H1 (cell line): ENCODE data around the gene LTC4S. TPM values are rescaled to one million over a fixed set of nuclear protein-coding genes. Genes with fewer than 3 reads are reported as not detected.

ENCODE experiments used
- CTCF ChIA-PET: fragments of 300-600 bp; sonication (Branson Sonifier 250); formaldehyde crosslinking; loops from one replicate; lab custom pipeline; 2021; ENCODE audit not compliant: partially characterized antibody; lab: Charles Lee
- POLR2A ChIA-PET: fragments of 300-600 bp; sonication (Branson Sonifier 250); formaldehyde crosslinking; loops from one replicate; lab custom pipeline; 2021; ENCODE audit warnings: inconsistent platforms; ENCODE audit not compliant: partially characterized antibody; lab: Charles Lee
- DNase-seq, 2 experiments: peaks; one replicate each; pipeline versions ENCODE4 v3.0.0 to v3.0.0-alpha.2; 2010 to 2022; ENCODE audit warnings: low spot score in 2 of 2, low read depth in 1 of 2, mixed read lengths in 1 of 2
- FAIRE-seq: peaks from 2 replicates; lab custom pipeline; 2011; peaks lifted over from hg19 to GRCh38; lab: Jason Lieb, UNC
- H2AFZ ChIP-seq: 2 replicates; pipeline ENCODE4 v1.8.1; 2012; ENCODE audit warnings: low read length, inconsistent platforms
- H2AK5ac ChIP-seq: 2 replicates; pipeline ENCODE4 v1.6.1; 2013; ENCODE audit warnings: low read depth, low read length
- H2BK120ac ChIP-seq: replicated peaks from 2 replicates; pipeline ENCODE3; 2013; ENCODE audit warnings: low read depth, low read length, inconsistent platforms
- H2BK12ac ChIP-seq: 2 replicates; pipeline ENCODE4 v1.6.1; 2013; ENCODE audit warnings: low read depth, low read length
- H2BK15ac ChIP-seq: 2 replicates; pipeline ENCODE4 v1.6.1; 2013; ENCODE audit warnings: low read length
- H2BK20ac ChIP-seq: 2 replicates; pipeline ENCODE4 v1.6.1; 2013; ENCODE audit warnings: low read length
- H2BK5ac ChIP-seq: 2 replicates; pipeline ENCODE4 v1.6.1; 2013; ENCODE audit warnings: low read depth, low read length
- H3K14ac ChIP-seq: 2 replicates; pipeline ENCODE4 v1.6.1; 2013; ENCODE audit warnings: inconsistent platforms; ENCODE audit not compliant: insufficient read length
- H3K18ac ChIP-seq: 2 replicates; pipeline ENCODE4 v1.6.1; 2013; ENCODE audit warnings: low read length; ENCODE audit errors: extremely low read depth
- H3K23ac ChIP-seq: 2 replicates; pipeline ENCODE4 v1.6.1; 2013; ENCODE audit warnings: inconsistent platforms; ENCODE audit not compliant: insufficient read length
- H3K23me2 ChIP-seq: 2 replicates; pipeline ENCODE4 v1.6.1; 2013; ENCODE audit warnings: low read depth, low read length
- H3K27ac ChIP-seq: 2 replicates; pipeline ENCODE4 v1.6.1; 2011; ENCODE audit warnings: low read depth, low read length, inconsistent platforms
- H3K27me3 ChIP-seq, 4 experiments: replicated peaks in 1 of 4; 1 replicate in 1 of 4; 2 replicates in 3 of 4; pipeline versions ENCODE4 v1.6.1 to v1.8.1; 2011 to 2013; ENCODE audit warnings: low read length in 3 of 4, mild to moderate bottlenecking in 3 of 4, inconsistent platforms in 2 of 4, mixed read lengths in 2 of 4, moderate library complexity in 1 of 4; ENCODE audit not compliant: control insufficient read depth in 3 of 4, insufficient read depth in 3 of 4; ENCODE audit errors: extremely low read depth in 1 of 4
- H3K36me3 ChIP-seq, 4 experiments: 2 replicates each; pipeline versions ENCODE4 v1.6.1 to v1.8.1; 2011 to 2013; ENCODE audit warnings: mild to moderate bottlenecking in 4 of 4, low read length in 3 of 4, moderate library complexity in 2 of 4, control low read depth in 1 of 4, inconsistent platforms in 1 of 4; ENCODE audit not compliant: insufficient read depth in 4 of 4, control insufficient read depth in 2 of 4
- H3K4ac ChIP-seq: replicated peaks from 2 replicates; pipeline ENCODE3; 2013; ENCODE audit warnings: low read length, low read depth, mixed read lengths, inconsistent platforms; ENCODE audit not compliant: insufficient read length
- H3K4me1 ChIP-seq, 4 experiments: replicated peaks in 1 of 4; 1 replicate in 1 of 4; 2 replicates in 3 of 4; pipeline versions ENCODE4 v1.6.1 to v1.8.1; 2011 to 2013; ENCODE audit warnings: low read length in 3 of 4, inconsistent platforms in 2 of 4, mixed read lengths in 1 of 4; ENCODE audit not compliant: insufficient read depth in 4 of 4, control insufficient read depth in 3 of 4
- H3K4me2 ChIP-seq, 2 experiments: 2 replicates each; pipeline versions ENCODE4 v1.6.1 to v1.8.1; 2011 to 2013; ENCODE audit warnings: low read depth in 2 of 2, low read length in 2 of 2, control low read depth in 1 of 2, inconsistent platforms in 1 of 2, mild to moderate bottlenecking in 1 of 2; ENCODE audit not compliant: insufficient read depth in 1 of 2
- H3K4me3 ChIP-seq, 4 experiments: fragments of 200-600, 300-600 bp in 1 of 4; sonication (generic), shearing (Covaris generic), sonication (Bioruptor Twin) in 1 of 4; 2 replicates each; pipeline versions ENCODE4 v1.5.1 to v1.8.1; 2011 to 2016; ENCODE audit warnings: low read length in 4 of 4, low read depth in 3 of 4, control low read depth in 2 of 4, inconsistent platforms in 2 of 4, mild to moderate bottlenecking in 2 of 4, mixed read lengths in 1 of 4, moderate library complexity in 1 of 4; ENCODE audit not compliant: insufficient read depth in 2 of 4; ENCODE audit errors: extremely low read depth in 1 of 4
- H3K56ac ChIP-seq: replicated peaks from 2 replicates; pipeline ENCODE3; 2013; ENCODE audit warnings: low read depth, mild to moderate bottlenecking, mixed read lengths, low read length, inconsistent platforms; ENCODE audit not compliant: insufficient read length
- H3K79me1 ChIP-seq: 2 replicates; pipeline ENCODE4 v1.6.1; 2013; ENCODE audit warnings: low read depth, low read length, control low read depth
- H3K79me2 ChIP-seq, 2 experiments: 2 replicates each; pipeline versions ENCODE4 v1.6.1 to v1.8.1; 2012 to 2013; ENCODE audit warnings: low read length in 2 of 2, mild to moderate bottlenecking in 2 of 2, inconsistent platforms in 1 of 2; ENCODE audit not compliant: insufficient read depth in 2 of 2, control insufficient read depth in 1 of 2
- H3K9ac ChIP-seq, 4 experiments: replicated peaks in 1 of 4; 1 replicate in 1 of 4; 2 replicates in 3 of 4; pipeline versions ENCODE4 v1.6.1 to v1.8.1; 2011 to 2013; ENCODE audit warnings: low read depth in 3 of 4, low read length in 3 of 4, control low read depth in 2 of 4, mild to moderate bottlenecking in 2 of 4, moderate library complexity in 2 of 4, inconsistent platforms in 1 of 4; ENCODE audit errors: extremely low read depth in 1 of 4
- H3K9me3 ChIP-seq, 2 experiments: 2 replicates each; pipeline versions ENCODE4 v1.6.1 to v1.8.1; 2012 to 2013; ENCODE audit warnings: mild to moderate bottlenecking in 2 of 2, moderate library complexity in 2 of 2, control low read depth in 1 of 2, inconsistent platforms in 1 of 2, low read depth in 1 of 2, low read length in 1 of 2, mixed read lengths in 1 of 2; ENCODE audit not compliant: insufficient read depth in 2 of 2
- H4K20me1 ChIP-seq, 2 experiments: replicated peaks in 1 of 2; 2 replicates each; pipeline versions ENCODE3 to v1.8.1; 2011 to 2013; ENCODE audit warnings: inconsistent platforms in 2 of 2, low read length in 2 of 2, mild to moderate bottlenecking in 1 of 2; ENCODE audit not compliant: insufficient read depth in 2 of 2, control insufficient read depth in 1 of 2
- H4K5ac ChIP-seq: 2 replicates; pipeline ENCODE4 v1.6.1; 2013; ENCODE audit warnings: low read length, low read depth, mixed read lengths, inconsistent platforms; ENCODE audit not compliant: insufficient read length
- H4K8ac ChIP-seq: 2 replicates; pipeline ENCODE4 v1.8.0; 2013; ENCODE audit warnings: mild to moderate bottlenecking, moderate library complexity, low read length, inconsistent platforms; ENCODE audit not compliant: insufficient read depth; ENCODE audit errors: extremely low read depth
- H4K91ac ChIP-seq: replicated peaks from 2 replicates; pipeline ENCODE3; 2013; ENCODE audit warnings: low read length, mixed read lengths, inconsistent platforms; ENCODE audit not compliant: insufficient read length
- ASH2L ChIP-seq: fragments of 200-600, 300-600 bp; sonication (generic); IDR thresholded peaks from one replicate; pipeline ENCODE4 v1.7.1; 2017; ENCODE audit warnings: low read length
- CTBP2 ChIP-seq: IDR thresholded peaks from 2 replicates; pipeline ENCODE4 v1.7.0; 2011; ENCODE audit warnings: borderline replicate concordance, mild to moderate bottlenecking, moderate library complexity, mixed read lengths, low read length; ENCODE audit not compliant: insufficient read depth, insufficient read length
- SP4 ChIP-seq: IDR thresholded peaks from 2 replicates; pipeline ENCODE4 v1.6.1; 2012; ENCODE audit warnings: low read length, inconsistent platforms
- TAF1 ChIP-seq: IDR thresholded peaks from 2 replicates; pipeline ENCODE4 v1.6.1; 2011; ENCODE audit warnings: mild to moderate bottlenecking, low read depth, low read length
- WGBS, 2 experiments: shearing (Covaris generic) in 1 of 2; methylation state at CpG; one replicate each; pipeline versions ENCODE4 v1.1.6 to v1.1.7; 2013 to 2015; ENCODE audit warnings: low lambda C conversion rate in 2 of 2, mixed read lengths in 2 of 2, inconsistent platforms in 1 of 2, low coverage in 1 of 2, missing lambda C conversion rate in 1 of 2; ENCODE audit not compliant: insufficient replicate concordance in 2 of 2, insufficient coverage in 1 of 2, insufficient read length in 1 of 2; ENCODE audit errors: extremely low coverage in 1 of 2, missing lambda C conversion rate in 1 of 2; 5-methylcytosine and 5-hydroxymethylcytosine counted together
- polyA plus RNA-seq, 7 experiments: library from polyadenylated mRNA; depleted of rRNA in 3 of 7; stranded (reverse) in 5 of 7; unstranded in 2 of 7; fragments of >200 nt in 5 of 7; fragments of 200-250 nt in 2 of 7; gene quantifications; 1 replicate in 5 of 7; 2 replicates in 1 of 7; 4 replicates in 1 of 7; pipeline versions ENCODE4 v1.2.1 to v1.2.3, GENCODE V29; 2011 to 2013; ENCODE audit warnings: missing spikeins in 2 of 7, mixed read lengths in 2 of 7
- total RNA-seq: library from RNA; stranded (reverse); fragmentation: NEBNext Ultra II Directional; extraction: Animal tissue kit (Norgen Biotek cat#: 25700); gene quantifications from 2 replicates; pipeline ENCODE4 v1.2.1, GENCODE V29; 2021

Gene LTC4S
- total and polyA plus RNA-seq, 2 of the 8 experiments (the other 6 are each of a cell fraction or from before 2014, with no cell fraction given) = 2.2 to 3.7 TPM

DNA sequence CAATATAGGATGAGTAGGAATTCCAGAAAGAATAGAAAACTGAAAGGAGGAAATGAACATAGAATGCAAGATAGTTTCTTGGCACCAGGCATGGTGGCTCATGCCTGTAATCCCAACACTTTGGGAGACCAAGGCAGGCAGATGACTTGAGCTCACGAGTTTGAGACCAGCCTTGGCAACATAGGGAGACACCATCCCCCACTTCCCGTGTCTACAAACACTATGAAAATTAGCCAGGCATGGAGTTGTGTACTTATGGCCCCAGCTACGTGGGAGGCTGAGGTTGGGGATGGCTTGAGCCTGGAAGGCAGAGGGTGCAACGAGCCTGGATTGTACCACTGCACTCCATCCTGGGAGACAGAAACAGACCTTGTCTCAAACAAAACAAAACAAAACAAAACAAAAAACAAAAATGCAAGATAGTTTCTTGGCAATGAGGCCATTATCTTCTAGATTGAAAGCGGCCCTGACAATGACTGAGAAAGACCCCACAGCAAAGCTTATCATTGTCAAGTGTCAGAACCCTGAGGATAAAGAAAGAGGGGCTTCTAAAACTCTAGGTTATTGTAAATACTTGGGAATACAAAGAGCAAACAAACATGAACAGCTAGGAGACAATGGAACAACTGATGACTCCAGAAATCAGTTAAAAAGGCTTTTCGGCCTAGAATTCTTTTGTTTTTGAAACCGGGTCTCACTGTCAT is 36.1 kb downstream of the LTC4S start:
- WGBS, 2 experiments = 92% methylated on average over 7 of the region's 7 CpGs; no CpG with 5 or more reads in 1 of the 2 experiments
- Histone ChIP-seq H3K9ac (no peak overlapping the region), H3K14ac (no peak overlapping the region), H2AFZ (no peak overlapping the region), H3K9me3 (no peaks in the 10 kb centered on the region), H3K4ac (no peak overlapping the region), H3K79me1 (no peaks in the 10 kb centered on the region; the same call in 1 of the 2 replicates), H2AK5ac (no peak overlapping the region), H3K23ac (no peak overlapping the region), H2BK20ac (no peak overlapping the region), H4K5ac (no peak overlapping the region), H3K4me3 (no peak overlapping the region), H4K91ac (peak overlapping the region; percentile 18), H3K27me3 (no peaks in the 10 kb centered on the region), H3K4me1 (peaks cover 0 to 3% (median 1%) of the 10 kb centered on the region in 4 experiments; a peak in 4 of 7 replicates), H3K4me2 (no peak overlapping the region), H3K56ac (no peak overlapping the region), H2BK12ac (no peak overlapping the region), H4K20me1 (peaks cover 0 to 12% of the 10 kb centered on the region in 2 experiments), H2BK5ac (no peak overlapping the region; the same call in 1 of the 2 replicates), H2BK15ac (no peak overlapping the region), H2BK120ac (no peak overlapping the region), H3K79me2 (no peaks in the 10 kb centered on the region), H3K18ac (no peak overlapping the region), H3K36me3 (peaks cover 23 to 76% (median 56%) of the 10 kb centered on the region in 4 experiments), H4K8ac (peak overlapping the region; percentile 5; the same call in 1 of the 2 replicates), H3K23me2 (no peaks in the 10 kb centered on the region), H3K27ac (no peak overlapping the region)
- POLR2A ChIA-PET = interaction anchor here (0.6 to 5.7 kb wide), 8 partner anchors 8 to 208 kb away, joined by 3 to 47 read pairs (median 4); partner anchors contain the start of gene SQSTM1
- DNase-seq (no peak), FAIRE-seq (no peak)
- TF ChIP-seq ASH2L (no peak), TAF1 (no peak), SP4 (no peak), CTBP2 (no peak)
- CTCF ChIA-PET = interaction anchor here (0.6 to 2.7 kb wide), 3 partner anchors 28 to 40 kb away, joined by 3 to 11 read pairs (median 4); no protein-coding TSS in a partner anchor
